Keratinocyte (primary cell): ENCODE data around the gene OBSL1. TPM values are rescaled to one million over a fixed set of nuclear protein-coding genes. Genes with fewer than 3 reads are reported as not detected.

Source experiments
- DNase-seq: peaks from one replicate; pipeline ENCODE4 v3.0.0-alpha.2; 2011; ENCODE audit warnings: low read depth, missing footprints, low spot score
- FAIRE-seq: peaks from 2 replicates; lab custom pipeline; 2011; peaks lifted over from hg19 to GRCh38; lab: Jason Lieb, UNC
- H2AFZ ChIP-seq: 2 replicates; pipeline ENCODE4 v1.6.0; 2012; ENCODE audit warnings: low read length, control low read depth, inconsistent platforms; ENCODE audit not compliant: control insufficient read depth
- H3K27ac ChIP-seq: 2 replicates; pipeline ENCODE4 v1.5.1; 2011; ENCODE audit warnings: low read length; ENCODE audit not compliant: control insufficient read depth, insufficient read depth
- H3K27me3 ChIP-seq: 3 replicates; pipeline ENCODE4 v1.6.0; 2011; ENCODE audit warnings: low read length; ENCODE audit not compliant: control insufficient read depth, insufficient read depth; ENCODE audit errors: extremely low read depth
- H3K36me3 ChIP-seq, 2 experiments: 2 replicates in 1 of 2; 3 replicates in 1 of 2; pipeline ENCODE4 v1.5.1; 2011; ENCODE audit warnings: low read length in 2 of 2, mild to moderate bottlenecking in 1 of 2; ENCODE audit not compliant: control insufficient read depth in 2 of 2, insufficient read depth in 2 of 2; ENCODE audit errors: extremely low read depth in 1 of 2
- H3K4me1 ChIP-seq: 3 replicates; pipeline ENCODE4 v1.5.1; 2011; ENCODE audit warnings: low read length; ENCODE audit not compliant: control insufficient read depth, insufficient read depth; ENCODE audit errors: extremely low read depth
- H3K4me2 ChIP-seq: 3 replicates; pipeline ENCODE4 v1.6.0; 2011; ENCODE audit warnings: low read depth, low read length; ENCODE audit not compliant: control insufficient read depth, insufficient read depth; ENCODE audit errors: extremely low read depth
- H3K4me3 ChIP-seq, 3 experiments: fragments of 200-600 bp in 1 of 3; sonication (generic) in 1 of 3; 2 replicates in 2 of 3; 3 replicates in 1 of 3; pipeline ENCODE4 v1.5.1; 2011 to 2016; ENCODE audit warnings: low read length in 3 of 3, mild to moderate bottlenecking in 3 of 3, control low read depth in 2 of 3, inconsistent platforms in 1 of 3, low read depth in 1 of 3, mixed read lengths in 1 of 3, mixed run types in 1 of 3, moderate library complexity in 1 of 3; ENCODE audit not compliant: control insufficient read depth in 2 of 3, insufficient read depth in 2 of 3; ENCODE audit errors: extremely low read depth in 1 of 3
- H3K79me2 ChIP-seq: 2 replicates; pipeline ENCODE4 v1.6.0; 2012; ENCODE audit warnings: low read length; ENCODE audit not compliant: control insufficient read depth, insufficient read depth
- H3K9ac ChIP-seq: 3 replicates; pipeline ENCODE4 v1.6.0; 2011; ENCODE audit warnings: low read length; ENCODE audit not compliant: control insufficient read depth, insufficient read depth; ENCODE audit errors: extremely low read depth
- H3K9me1 ChIP-seq: 3 replicates; pipeline ENCODE4 v1.6.0; 2011; ENCODE audit warnings: low read length; ENCODE audit not compliant: control insufficient read depth, insufficient read depth; ENCODE audit errors: extremely low read depth
- H3K9me3 ChIP-seq: 2 replicates; pipeline ENCODE4 v1.5.1; 2012; ENCODE audit warnings: low read depth, low read length; ENCODE audit not compliant: control insufficient read depth
- H4K20me1 ChIP-seq: 3 replicates; pipeline ENCODE4 v1.6.0; 2011; ENCODE audit warnings: low read length; ENCODE audit not compliant: control insufficient read depth, insufficient read depth; ENCODE audit errors: extremely low read depth
- CTCF ChIP-seq, 3 experiments: IDR thresholded peaks in 1 of 3; conservative IDR thresholded peaks in 1 of 3; optimal IDR thresholded peaks in 1 of 3; 2 replicates in 2 of 3; 3 replicates in 1 of 3; pipeline versions ENCODE3 to v1.5.1; 2011; ENCODE audit warnings: low read length in 3 of 3, mild to moderate bottlenecking in 3 of 3, moderate library complexity in 2 of 3, control low read depth in 1 of 3, inconsistent platforms in 1 of 3; ENCODE audit not compliant: insufficient read depth in 2 of 3; ENCODE audit errors: extremely low read depth in 1 of 3
- EZH2 ChIP-seq: IDR thresholded peaks from one replicate; pipeline ENCODE4 v1.6.1; 2012; ENCODE audit warnings: inconsistent platforms, mild to moderate bottlenecking, low read length, moderate library complexity
- dilution Hi-C: fragments of 300-500 bp; cut with MboI; formaldehyde crosslinking; loops from one replicate; pipeline ENCODE4 v1.7.0; 2020; ENCODE audit warnings: low sequenced_read_pairs; ENCODE audit not compliant: extremely low pct_ligation_motif_present
- polyA plus RNA-seq, 5 experiments: library from polyadenylated mRNA; depleted of rRNA in 3 of 5; stranded (reverse) in 3 of 5; stranded (forward) in 1 of 5; unstranded in 1 of 5; fragments of >200 nt; gene quantifications; 1 replicate in 1 of 5; 2 replicates in 3 of 5; 3 replicates in 1 of 5; pipeline versions ENCODE4 v1.2.1 to v1.2.3, GENCODE V29; 2011 to 2012; ENCODE audit warnings: missing spikeins in 2 of 5, low read depth in 1 of 5, low replicate concordance in 1 of 5

The OBSL1 gene
- polyA plus RNA-seq, 1 donor (not counting 4 experiments of a cell fraction or from before 2014, with no cell fraction given), result 9.3 TPM

DNA sequence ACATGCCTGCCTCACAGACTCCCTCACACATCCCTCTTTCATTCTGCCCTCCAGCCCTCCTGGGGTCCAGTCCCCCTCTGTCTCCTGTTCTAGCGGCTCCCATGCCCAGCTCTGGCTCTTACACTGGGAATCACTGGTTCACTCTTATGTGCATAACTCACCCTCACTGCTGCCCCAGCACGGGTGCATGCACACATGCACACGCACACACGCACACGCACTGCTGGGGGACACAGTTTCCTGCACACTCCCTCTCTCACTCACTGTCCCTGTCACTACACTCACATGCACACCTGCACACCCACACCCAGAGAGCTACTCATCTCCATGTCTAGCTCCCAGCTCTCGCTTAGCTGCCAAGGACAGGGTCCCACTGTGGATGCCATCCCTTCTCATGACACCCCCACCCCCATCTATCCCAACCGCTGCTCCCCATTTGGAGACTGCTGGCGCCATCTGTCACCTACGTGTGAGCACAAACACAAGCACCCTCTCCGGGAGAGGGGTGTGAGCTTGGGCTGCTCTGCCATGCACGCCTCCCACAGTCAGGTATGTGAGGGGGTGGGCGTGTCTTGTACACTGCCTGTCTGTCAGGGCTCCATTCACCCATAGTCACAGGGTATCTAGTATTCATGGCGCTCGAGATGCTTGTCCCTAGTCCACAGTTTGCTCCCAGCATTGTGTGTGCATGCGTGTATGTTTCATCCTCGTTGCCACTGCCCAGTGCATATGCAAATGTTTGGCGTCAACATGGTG is 55.3 kb downstream of the OBSL1 start:
- Histone ChIP-seq H4K20me1 (no peaks in the 10 kb centered on the region), H3K27ac (no peak overlapping the region), H2AFZ (no peak overlapping the region), H3K36me3 (no peaks in the 10 kb centered on the region), H3K9ac (no peak overlapping the region), H3K27me3 (peaks cover 65% of the 10 kb centered on the region), H3K79me2 (no peaks in the 10 kb centered on the region), H3K9me1 (no peaks in the 10 kb centered on the region), H3K4me3 (no peak overlapping the region), H3K4me2 (no peak overlapping the region), H3K9me3 (no peaks in the 10 kb centered on the region), H3K4me1 (no peaks in the 10 kb centered on the region)
- no peak for DNase-seq
- no peak for FAIRE-seq
- dilution Hi-C loops, result no loop called here
- TF ChIP-seq CTCF (optimal IDR thresholded peaks at IDR 0.05 in 1 of 3, IDR thresholded peaks at IDR 0.05 in 1 of 3, conservative IDR thresholded peaks at IDR 0.05 in 1 of 3; ENCODE audit: extremely low read depth in 1 of 3, insufficient read depth in 2 of 3, low read length in 3 of 3) (peak in 1 of 3 experiments; percentile 0), EZH2 (no peak)

GRCh38 chr2:219514836-219515235 is 56.5 kb downstream of the OBSL1 start:
- no peak for TF ChIP-seq EZH2
- no peaks in the 10 kb centered on the region for H3K9me3 ChIP-seq
- DNase-seq, result no peak
- no peak overlapping the region for H3K9ac ChIP-seq
- FAIRE-seq, result no peak
- no peak overlapping the region for H2AFZ ChIP-seq
- H3K9me1 ChIP-seq, result no peaks in the 10 kb centered on the region
- H4K20me1 ChIP-seq, result no peaks in the 10 kb centered on the region
- no peaks in the 10 kb centered on the region for H3K4me1 ChIP-seq
- dilution Hi-C loops, result no loop called here
- no peaks in the 10 kb centered on the region for H3K79me2 ChIP-seq
- H3K4me3 ChIP-seq, result no peak overlapping the region
- no peak overlapping the region for H3K27ac ChIP-seq
- H3K4me2 ChIP-seq, result no peak overlapping the region
- peaks cover 75% of the 10 kb centered on the region for H3K27me3 ChIP-seq
- no peaks in the 10 kb centered on the region for H3K36me3 ChIP-seq
